A549 (cell line): ENCODE measurements around the gene SSC4D. TPM values are rescaled to one million over a fixed set of nuclear protein-coding genes. Genes with fewer than 3 reads are reported as not detected.
"Not testable (repeated sequence)": the region's sequence is repeated elsewhere in the genome, so short reads cannot be mapped to it uniquely, and the experiment has no call there.

Experiments used
- ATAC-seq, 2 experiments: fragments of 200-7000 bp in 1 of 2; fragments of >200 bp in 1 of 2; cut with Nextera tagmentation in 1 of 2; cut with Tn5 transposase in 1 of 2; 3 replicates each; pipeline versions ENCODE4 v1.8.0 to v1.9.1; 2018 to 2020; ENCODE audit warnings: mild to moderate bottlenecking in 1 of 2, moderate library complexity in 1 of 2
- CTCF ChIA-PET: fragments of 300-600 bp; sonication (Branson Sonifier 250); formaldehyde crosslinking; extraction: SDS; loops from one replicate; lab custom pipeline; 2021; ENCODE audit warnings: antibody characterized with exemption, inconsistent platforms; lab: Yijun Ruan, JAX
- POLR2A ChIA-PET: fragments of 350-600 bp; formaldehyde crosslinking; extraction: SDS; loops from one replicate; lab custom pipeline; 2021; ENCODE audit warnings: antibody characterized with exemption, inconsistent platforms; lab: Yijun Ruan, JAX
- DNase-seq, 2 experiments: peaks; one replicate each; pipeline versions ENCODE4 v3.0.0 to v3.0.0-alpha.2; 2011 to 2016; ENCODE audit warnings: low read depth in 1 of 2, low spot score in 1 of 2
- FAIRE-seq: peaks from 2 replicates; lab custom pipeline; 2011; peaks lifted over from hg19 to GRCh38; lab: Jason Lieb, UNC
- H3K27ac ChIP-seq, 2 experiments: fragments of >200 bp; sonication (Bioruptor Twin); formaldehyde crosslinking; 3 replicates each; pipeline ENCODE4 v1.5.1; 2016 to 2017
- H3K4me1 ChIP-seq: fragments of >200 bp; sonication (Bioruptor Twin); formaldehyde crosslinking; 3 replicates; pipeline ENCODE4 v1.6.1; 2016
- H3K4me2 ChIP-seq: fragments of >200 bp; sonication (Bioruptor Twin); formaldehyde crosslinking; 3 replicates; pipeline ENCODE4 v1.6.1; 2016
- H3K4me3 ChIP-seq: fragments of >200 bp; sonication (Bioruptor Twin); formaldehyde crosslinking; 3 replicates; pipeline ENCODE4 v1.5.1; 2016
- H3K9me3 ChIP-seq: fragments of >200 bp; sonication (Bioruptor Twin); formaldehyde crosslinking; 3 replicates; pipeline ENCODE4 v1.6.1; 2016
- EHF ChIP-seq: fragments of 250-450 bp; sonication (Bioruptor Pico); IDR thresholded peaks from 2 replicates; pipeline ENCODE4 v1.5.0; 2020; ENCODE audit warnings: mild to moderate bottlenecking
- HOXB13 ChIP-seq: fragments of 250-450 bp; sonication (Bioruptor Pico); IDR thresholded peaks from 2 replicates; pipeline ENCODE4 v1.5.0; 2020; ENCODE audit warnings: low read depth, mild to moderate bottlenecking, moderate library complexity
- HOXB5 ChIP-seq: fragments of 250-450 bp; sonication (Bioruptor Pico); IDR thresholded peaks from 2 replicates; pipeline ENCODE4 v1.5.0; 2020; ENCODE audit warnings: mild to moderate bottlenecking, moderate library complexity
- ZNF302 ChIP-seq: fragments of 250-450 bp; sonication (Bioruptor Pico); IDR thresholded peaks from 2 replicates; pipeline ENCODE4 v1.9.0; 2021; ENCODE audit warnings: inconsistent platforms, mild to moderate bottlenecking, moderate library complexity
- ZSCAN20 ChIP-seq: fragments of 250-450 bp; sonication (Bioruptor Pico); IDR thresholded peaks from 2 replicates; pipeline ENCODE4 v1.8.0; 2022; ENCODE audit warnings: mild to moderate bottlenecking, moderate library complexity
- WGBS: methylation state at CpG from one replicate; pipeline ENCODE4 v1.1.6; 2017; ENCODE audit errors: missing lambda C conversion rate; 5-methylcytosine and 5-hydroxymethylcytosine counted together
- polyA plus RNA-seq, 4 experiments: library from polyadenylated mRNA; depleted of rRNA in 3 of 4; stranded (reverse); fragments of >200 nt; fragmentation: RNase III in 1 of 4; extraction: RNeasy Plus Mini Kit Qiagen cat#74134 plus additional on column Dnase treatment in 1 of 4; gene quantifications; 2 replicates in 3 of 4; 3 replicates in 1 of 4; pipeline ENCODE4 v1.2.3, GENCODE V29; 2011 to 2017

Gene SSC4D
- polyA plus RNA-seq, 2 of the 4 experiments (the other 2 are of a cell fraction), result 0.45 to 0.79 TPM

DNA sequence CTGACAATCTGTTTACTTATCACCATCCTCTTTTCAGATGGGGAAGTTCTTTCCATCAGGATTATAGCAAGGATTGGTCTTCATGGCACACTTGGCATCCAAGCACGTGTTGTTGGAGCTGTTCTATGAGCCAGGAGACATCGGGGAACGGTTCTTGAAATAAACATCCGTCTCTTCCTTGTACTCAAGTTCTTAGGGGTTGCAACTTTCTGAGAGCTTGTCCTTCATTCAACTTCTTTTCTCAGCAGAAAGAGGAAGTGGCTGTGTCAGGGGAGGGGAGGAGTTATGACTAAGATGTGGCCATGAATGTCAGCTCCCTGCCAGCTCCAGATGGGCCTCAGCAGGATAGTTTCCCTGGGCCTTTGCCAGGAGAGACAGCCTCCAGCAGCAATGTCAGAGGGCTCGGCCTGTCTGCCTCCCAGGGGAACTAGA lies 36.1 kb upstream of the SSC4D start:
- DNase-seq, result peak in 1 of 2 experiments; percentile 84
- TF ChIP-seq ZSCAN20 (CRISPR knock-in tag), result peak; percentile 67; the same call in 1 of the 2 replicates
- peak; percentile 52; the same call in 1 of the 2 replicates for TF ChIP-seq HOXB13 (CRISPR knock-in tag)
- 0 out of 2 replicates have a peak, but pooled peaks have one; percentile 35 for TF ChIP-seq EHF (CRISPR knock-in tag)
- peak; percentile 68; the same call in 1 of the 2 replicates for TF ChIP-seq ZNF302 (CRISPR knock-in tag)
- 0 out of 2 replicates have a peak, but pooled peaks have one; percentile 34 for TF ChIP-seq HOXB5 (CRISPR knock-in tag)
- TF ChIP-seq, all 56 proteins: peak for 5; not testable (repeated sequence) for 51
- peak; percentile 90 to 94 for ATAC-seq
- H3K9me3 ChIP-seq, H3K4me3 ChIP-seq, POLR2A ChIA-PET, CTCF ChIA-PET: not testable (repeated sequence)
- Histone ChIP-seq H3K4me1 (peaks cover 10% of the 10 kb centered on the region), H3K4me2 (peak overlapping the region; percentile 65), H3K27ac (peak overlapping the region; percentile 76 to 88)
- peak; percentile 96 for FAIRE-seq
- 1% methylated on average over 4 of the region's 5 CpGs for WGBS

GRCh38 chr7:76443846-76444245 lies 34.3 kb upstream of the SSC4D start:
- CTCF ChIA-PET, H3K4me3 ChIP-seq, POLR2A ChIA-PET, DNase-seq, ATAC-seq, FAIRE-seq, H3K4me2 ChIP-seq, H3K9me3 ChIP-seq: not testable (repeated sequence)
- WGBS, result 92% methylated on average over 12 of the region's 12 CpGs
- Histone ChIP-seq H3K4me1 (peaks cover 10% of the 10 kb centered on the region), H3K27ac (peak overlapping the region in 1 of 2 experiments; percentile 88; a peak in 3 of 6 replicates)

DNA sequence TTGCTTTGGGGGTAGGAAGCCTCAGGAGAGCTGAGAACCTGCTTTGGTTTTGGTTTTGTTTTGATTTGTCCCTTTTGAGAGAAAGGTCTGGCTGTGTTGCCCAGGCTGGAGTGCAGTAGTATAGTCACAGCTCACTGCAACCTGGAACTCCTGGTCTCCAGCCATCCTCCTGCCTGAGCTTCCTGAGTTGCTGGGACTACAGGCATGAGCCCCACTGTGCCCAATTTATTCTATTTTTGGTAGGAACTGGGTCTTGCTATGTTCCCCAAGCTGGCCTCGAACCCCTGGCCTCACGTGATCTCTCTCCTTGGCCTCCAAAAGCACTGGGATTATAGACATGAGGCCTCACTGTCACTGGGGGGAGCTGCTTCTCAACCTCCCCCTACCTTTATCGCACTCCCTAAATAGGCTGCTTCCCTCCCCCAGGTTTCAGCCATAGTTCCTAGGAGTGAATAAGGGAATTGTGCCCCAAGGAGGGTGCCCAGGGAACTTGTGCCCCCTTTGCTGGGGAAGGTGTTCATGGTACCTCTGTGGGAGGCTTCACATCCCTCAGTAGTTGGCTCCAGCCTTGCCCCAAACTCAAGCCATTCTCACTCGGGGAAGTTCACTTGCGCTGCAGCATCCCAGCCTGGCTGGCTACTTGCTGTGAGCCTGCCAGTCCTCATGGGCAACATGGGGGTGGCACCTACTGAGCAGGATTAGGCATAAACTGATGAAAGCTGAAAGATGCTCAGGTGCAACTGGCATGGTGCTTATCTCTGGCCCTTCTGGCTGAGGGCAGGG lies 33.4 kb upstream of the SSC4D start:
- peak overlapping the region; percentile 12 to 59; a peak in 3 of 6 replicates for H3K27ac ChIP-seq
- FAIRE-seq, CTCF ChIA-PET, H3K4me3 ChIP-seq, H3K9me3 ChIP-seq, H3K4me2 ChIP-seq, ATAC-seq, DNase-seq, POLR2A ChIA-PET: not testable (repeated sequence)
- H3K4me1 ChIP-seq, result peaks cover 15% of the 10 kb centered on the region
- whole genome bisulfite sequencing, result 95% methylated on average over 5 of the region's 5 CpGs

GRCh38 chr7:76441792-76442191 lies 32.3 kb upstream of the SSC4D start:
- FAIRE-seq, H3K27ac ChIP-seq, H3K4me2 ChIP-seq, DNase-seq, CTCF ChIA-PET, H3K9me3 ChIP-seq, POLR2A ChIA-PET, H3K4me3 ChIP-seq: not testable (repeated sequence)
- H3K4me1 ChIP-seq, result peaks cover 15% of the 10 kb centered on the region
- 83% methylated on average over 1 of the region's 10 CpGs for WGBS
- ATAC-seq, result peak in 1 of 2 experiments; percentile 49; a peak in 3 of 6 replicates

- H3K4me2 ChIP-seq, ATAC-seq, CTCF ChIA-PET, POLR2A ChIA-PET, H3K9me3 ChIP-seq, FAIRE-seq, DNase-seq, H3K4me3 ChIP-seq: not testable (repeated sequence)
- Histone ChIP-seq H3K4me1 (peaks cover 14% of the 10 kb centered on the region), H3K27ac (peak overlapping the region in 1 of 2 experiments; percentile 55; a peak in 3 of 6 replicates)
- 89% methylated on average over 4 of the region's 4 CpGs for WGBS
Observed at GRCh38 chr7:76440404-76440803, 30.9 kb upstream of the SSC4D start.

DNA sequence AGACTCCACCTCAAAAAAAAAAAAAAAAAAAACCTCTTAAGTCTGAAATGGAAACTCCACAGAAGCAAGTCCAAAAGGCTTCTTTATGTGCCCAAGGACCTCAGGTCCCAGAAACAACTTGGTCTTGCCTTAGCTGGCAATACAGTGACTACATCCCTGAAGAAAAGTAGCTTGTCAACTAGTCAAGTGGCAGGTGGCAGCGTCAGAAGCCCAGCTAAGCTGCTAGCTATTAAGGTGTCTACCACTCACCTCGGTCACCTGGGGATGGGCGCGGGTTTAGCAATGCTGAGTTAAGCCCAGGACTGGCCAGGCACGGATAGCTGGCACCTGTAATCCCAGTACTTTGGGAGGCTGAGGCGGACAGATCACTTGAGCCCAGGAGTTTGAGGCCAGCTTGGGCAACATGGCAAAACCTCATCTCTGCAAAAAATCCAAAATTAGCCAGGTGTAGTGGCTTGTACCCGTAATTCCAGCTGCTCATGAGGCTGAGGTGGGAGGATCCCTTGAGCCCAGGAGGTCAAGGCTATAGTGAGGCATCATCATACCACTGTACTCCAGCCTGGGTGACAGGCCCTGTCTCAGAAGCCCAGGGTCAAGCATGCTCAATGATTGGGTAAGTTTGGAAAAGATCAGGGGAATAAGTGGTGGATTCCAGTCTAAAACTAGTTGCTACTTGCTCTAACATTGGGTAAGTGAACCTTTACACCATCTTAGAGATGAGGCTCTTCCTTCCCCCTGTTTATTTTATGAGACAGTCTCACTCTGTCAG lies 29.8 kb upstream of the SSC4D start:
- H3K4me2 ChIP-seq, H3K4me1 ChIP-seq, H3K9me3 ChIP-seq, CTCF ChIA-PET, FAIRE-seq, ATAC-seq, H3K4me3 ChIP-seq, DNase-seq, POLR2A ChIA-PET: not testable (repeated sequence)
- WGBS, result 91% methylated on average over 4 of the region's 7 CpGs
- H3K27ac ChIP-seq, result peak overlapping the region in 1 of 2 experiments; percentile 72; a peak in 3 of 6 replicates
